HL-60 (cell line): ENCODE results near the gene SPAG8.

ENCODE experiments used
- DNase-seq, 2 experiments: peaks; one replicate each; pipeline ENCODE4 v3.0.0-alpha.2; 2010 to 2020; ENCODE audit warnings: low read depth in 1 of 2, low spot score in 1 of 2
- H3K27ac ChIP-seq: fragments of 250-450 bp; sonication (Bioruptor Pico); replicated peaks from 2 replicates; pipeline ENCODE4 v1.5.1; 2020; ENCODE audit warnings: mild to moderate bottlenecking, moderate library complexity
- H3K27me3 ChIP-seq: fragments of 250-450 bp; sonication (Bioruptor Pico); 2 replicates; pipeline ENCODE4 v1.5.1; 2021; ENCODE audit warnings: mild to moderate bottlenecking, moderate library complexity; ENCODE audit not compliant: insufficient read depth, poor library complexity, severe bottlenecking
- H3K4me3 ChIP-seq: replicated peaks from 2 replicates; pipeline ENCODE4 v1.5.1; 2011; ENCODE audit warnings: mild to moderate bottlenecking, control low read depth, low read length; ENCODE audit not compliant: insufficient read depth
- CTCF ChIP-seq: IDR thresholded peaks from one replicate; pipeline ENCODE4 v1.5.1; 2011; ENCODE audit warnings: low read length, control low read depth, inconsistent platforms; ENCODE audit not compliant: insufficient read depth
- GABPA ChIP-seq: IDR thresholded peaks from 2 replicates; pipeline ENCODE4 v1.6.1; 2012; ENCODE audit warnings: low read depth
- POLR2AphosphoS5 ChIP-seq: IDR thresholded peaks from 2 replicates; pipeline ENCODE4 v1.6.1; 2012; ENCODE audit warnings: low read depth
- REST ChIP-seq: IDR thresholded peaks from 2 replicates; pipeline ENCODE4 v1.6.1; 2012; ENCODE audit warnings: low read depth; ENCODE audit not compliant: insufficient replicate concordance
- SPI1 ChIP-seq: IDR thresholded peaks from 2 replicates; pipeline ENCODE4 v1.6.1; 2012; ENCODE audit warnings: low read depth, mild to moderate bottlenecking, borderline replicate concordance

The SPAG8 gene

DNA sequence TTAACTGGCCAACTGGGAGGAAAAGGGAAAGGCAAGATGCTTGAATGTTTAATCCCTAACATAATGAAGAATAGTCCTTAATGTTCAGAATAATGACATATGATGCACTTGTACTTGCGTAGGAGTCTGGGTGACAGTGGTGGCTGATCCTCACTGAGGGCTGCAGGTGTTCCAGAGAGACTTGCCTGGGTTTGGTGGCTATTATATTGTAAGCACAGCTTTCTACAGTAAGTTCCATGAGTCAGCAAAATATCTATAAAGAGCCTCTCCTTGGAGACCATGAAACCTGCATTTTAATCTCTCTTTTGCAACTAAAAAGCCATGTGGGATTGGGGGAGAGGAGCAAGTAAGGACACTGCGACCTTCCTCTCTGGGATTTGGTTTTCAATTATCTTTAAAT lies 22.5 kb downstream of the SPAG8 start:
- no peaks in the 10 kb centered on the region for H3K27me3 ChIP-seq
- H3K27ac ChIP-seq = no peak overlapping the region
- DNase-seq = no peak
- no peak for TF ChIP-seq REST
- TF ChIP-seq SPI1 = no peak
- TF ChIP-seq POLR2AphosphoS5 = no peak
- no peak for TF ChIP-seq CTCF
- TF ChIP-seq GABPA = no peak
- no peak overlapping the region for H3K4me3 ChIP-seq

GRCh38 chr9:35783418-35783817 lies 28.6 kb downstream of the SPAG8 start:
- Histone ChIP-seq H3K27me3 (no peaks in the 10 kb centered on the region), H3K4me3 (no peak overlapping the region), H3K27ac (no peak overlapping the region)
- no peak for DNase-seq
- TF ChIP-seq CTCF (no peak), POLR2AphosphoS5 (no peak), GABPA (no peak), SPI1 (no peak), REST (no peak)

DNA sequence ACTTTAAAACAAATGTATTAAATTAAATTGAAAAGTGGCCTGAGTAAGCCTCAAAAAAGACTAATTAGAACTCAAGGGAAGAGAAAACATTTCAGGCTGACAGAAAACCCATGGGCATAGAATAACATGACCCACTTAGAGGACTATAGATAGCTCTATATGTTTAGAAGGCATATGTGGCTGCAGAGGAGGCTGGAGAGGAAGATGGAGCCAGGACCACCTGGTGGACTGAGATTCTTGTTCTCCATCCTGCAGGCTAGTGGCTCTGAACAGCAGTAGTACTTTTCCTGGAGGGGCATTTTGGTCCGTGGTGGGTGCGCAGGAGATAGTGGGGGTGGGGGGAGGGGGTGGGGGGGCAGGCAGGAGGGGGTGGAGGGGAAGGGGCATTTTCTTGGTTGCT lies 31.0 kb downstream of the SPAG8 start:
- no peak overlapping the region for H3K27ac ChIP-seq
- DNase-seq = no peak
- H3K27me3 ChIP-seq = no peaks in the 10 kb centered on the region
- TF ChIP-seq REST (no peak), CTCF (no peak), SPI1 (no peak), POLR2AphosphoS5 (no peak), GABPA (no peak)
- H3K4me3 ChIP-seq = no peak overlapping the region
